Fibroblast of peridontal ligament (primary cell): Measurements from ENCODE around the gene TTC5.
"Not testable (repeated sequence)": the region's sequence is repeated elsewhere in the genome, so short reads cannot be mapped to it uniquely, and the experiment has no call there.

ENCODE experiments used
- DNase-seq: peaks from one replicate; pipeline ENCODE4 v3.0.0-alpha.2; 2010; ENCODE audit errors: extremely low read depth

TTC5 gene

DNA sequence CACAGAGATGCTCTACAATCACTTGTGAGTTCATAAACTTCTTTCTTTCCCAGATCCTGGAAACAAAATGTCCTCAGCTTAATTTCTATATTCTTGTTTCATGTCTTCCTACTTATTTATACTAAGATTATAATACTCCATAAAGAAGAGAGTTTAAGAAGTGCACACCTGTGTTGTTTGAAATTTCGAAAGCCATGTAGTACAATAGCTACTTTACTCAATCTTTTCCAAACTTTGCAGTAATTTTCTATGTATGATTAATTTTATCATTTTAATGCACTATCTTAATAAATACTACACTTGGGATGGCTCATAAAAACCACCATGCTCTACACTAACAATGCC is 300 bp upstream of the TTC5 start:
- no peak for DNase-seq

DNA sequence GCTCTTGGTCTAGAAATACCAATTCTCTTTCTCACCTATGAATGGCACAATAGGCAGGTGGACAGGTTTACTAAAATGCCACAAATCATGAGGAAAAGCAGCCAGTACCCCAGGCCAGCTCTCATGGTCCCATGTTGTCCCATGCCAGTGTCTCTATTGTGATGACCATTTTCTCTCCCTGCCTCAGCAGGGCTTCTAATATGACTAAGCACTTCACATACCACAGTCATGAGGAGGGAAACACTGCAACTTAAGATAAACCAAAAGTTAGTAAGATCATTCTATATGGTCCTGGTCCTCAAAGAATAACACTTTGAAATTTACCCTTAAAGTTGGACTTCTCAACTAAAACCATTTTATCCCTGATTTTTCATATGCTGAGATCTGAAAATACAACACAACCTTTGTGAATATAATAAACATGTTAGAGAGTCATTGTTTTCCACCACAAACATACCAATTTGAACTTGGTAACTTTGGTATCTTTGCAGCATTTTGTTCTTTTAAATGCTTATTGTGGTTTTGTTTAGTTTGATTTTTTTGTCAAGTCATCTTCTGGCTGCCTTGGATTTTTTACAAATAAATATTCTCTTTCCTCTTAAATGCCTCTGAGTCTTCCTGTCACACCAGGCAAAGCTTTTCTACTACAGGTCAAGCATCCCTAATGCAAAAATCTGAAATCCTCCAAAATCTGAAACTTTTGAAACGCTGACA is 3.6 kb downstream of the TTC5 start:
- DNase-seq, result peak; percentile 33

DNA sequence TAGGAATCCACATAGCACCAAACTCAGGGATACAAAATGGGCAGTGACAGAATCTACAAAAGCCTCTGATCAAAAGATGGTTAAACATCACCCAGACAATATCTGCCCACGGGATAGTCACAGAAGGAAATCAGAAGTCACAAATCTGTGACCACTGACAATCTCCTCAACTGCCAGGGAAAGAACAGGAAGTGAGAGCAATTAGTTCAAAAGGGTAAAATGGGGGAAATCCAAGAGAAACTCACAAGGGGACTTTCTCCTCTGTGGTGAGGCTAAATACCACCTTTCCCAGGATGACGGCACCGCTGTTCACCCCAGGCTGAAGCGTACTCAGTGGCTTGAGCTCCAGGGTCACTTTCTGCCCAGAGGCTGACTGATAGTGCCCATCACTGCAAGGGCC is 10.7 kb downstream of the TTC5 start:
- no peak for DNase-seq

- no peak for DNase-seq
Measured at GRCh38 chr14:20294636-20295035, 11.1 kb downstream of the TTC5 start.

DNA sequence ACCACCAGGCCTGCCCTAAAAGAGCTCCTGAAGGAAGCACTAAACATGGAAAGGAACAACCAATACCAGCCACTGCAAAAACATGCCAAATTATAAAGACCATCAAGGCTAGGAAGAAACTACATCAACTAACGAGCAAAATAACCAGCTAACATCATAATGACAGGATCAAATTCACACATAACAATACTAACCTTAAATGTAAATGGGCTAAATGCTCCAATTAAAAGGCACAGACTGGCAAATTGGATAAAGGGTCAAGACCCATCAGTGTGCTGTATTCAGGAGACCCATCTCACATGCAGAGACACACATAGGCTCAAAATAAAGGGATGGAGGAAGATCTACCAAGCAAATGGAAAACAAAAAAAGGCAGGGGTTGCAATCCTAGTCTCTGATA is 23.8 kb downstream of the TTC5 start:
- not testable (repeated sequence) for DNase-seq

GRCh38 chr14:20280265-20280664 is 25.5 kb downstream of the TTC5 start:
- not testable (repeated sequence) for DNase-seq

DNA sequence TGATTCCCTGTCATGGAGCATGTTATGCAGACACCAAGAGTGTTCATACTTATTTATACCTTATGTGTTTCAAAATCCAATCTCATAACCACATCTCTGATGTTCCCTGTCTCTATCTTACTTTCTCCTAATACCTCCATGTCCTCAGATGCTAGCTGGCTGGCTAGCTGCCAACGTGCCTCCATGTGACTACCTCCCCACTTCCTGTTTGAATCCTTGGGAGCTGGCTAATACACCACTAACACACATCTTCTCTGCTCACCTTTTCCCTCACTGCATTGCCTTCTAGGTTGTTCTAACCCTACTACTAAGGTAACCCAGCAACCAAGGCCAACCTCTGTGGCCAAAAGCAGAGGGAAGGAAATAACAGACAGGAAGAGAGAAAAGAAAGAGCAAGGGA is 27.3 kb downstream of the TTC5 start:
- DNase-seq, result no peak

DNA sequence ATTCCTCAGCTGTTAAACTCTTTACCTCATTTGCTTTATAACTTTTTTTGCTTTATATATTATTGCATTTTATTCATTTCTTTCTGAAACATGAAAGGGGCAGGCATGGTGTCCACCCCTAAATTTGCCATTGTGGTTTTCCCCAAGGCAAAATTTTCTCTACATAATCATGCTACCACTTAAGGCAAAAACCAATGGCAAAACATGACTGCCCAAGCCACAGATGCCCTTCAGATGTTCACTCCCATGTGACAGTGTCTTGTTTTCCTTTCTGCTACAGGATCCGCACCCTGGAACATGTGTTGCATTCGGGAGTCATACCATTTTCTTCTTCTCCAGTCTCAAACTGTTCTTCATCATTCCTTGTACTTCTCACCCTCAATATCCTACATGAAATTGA is 28.3 kb downstream of the TTC5 start:
- no peak for DNase-seq

GRCh38 chr14:20274062-20274461 is 31.7 kb downstream of the TTC5 start:
- no peak for DNase-seq

- not testable (repeated sequence) for DNase-seq
Measured at GRCh38 chr14:20264361-20264760, 41.4 kb downstream of the TTC5 start.

GRCh38 chr14:20262642-20263128 is 43.1 kb downstream of the TTC5 start:
- DNase-seq, result peak; percentile 48

- DNase-seq, result no peak
Measured at GRCh38 chr14:20247646-20248246, 58.0 kb downstream of the TTC5 start.
